ENCODE measurements around the gene VCAN.

GRCh38 chr5:83450967-83451248, 20.6 kb upstream of the VCAN start:
- no peak for TF ChIP-seq CTCF (IDR thresholded peaks at IDR 0.05)
- TF ChIP-seq POLR2A (IDR thresholded peaks at IDR 0.05): no peak
